Panc1 (cell line): ENCODE results near the gene STAP2. TPM values are rescaled to one million over a fixed set of nuclear protein-coding genes. Genes with fewer than 3 reads are reported as not detected.

ENCODE experiments used
- ATAC-seq: fragments of 200-7000 bp; cut with Tn5 transposase; 2 replicates; pipeline ENCODE4 v1.9.1; 2020; ENCODE audit warnings: mild to moderate bottlenecking, moderate library complexity
- BruUV-seq: library from RNA; stranded (reverse); fragments of 400-500 nt; replicated peaks from 2 replicates; lab custom pipeline; 2021; lab: Mats Ljungman, UMichigan
- CTCF ChIA-PET: fragments of 300-600 bp; sonication (Branson Sonifier 250); formaldehyde crosslinking; loops from one replicate; lab custom pipeline; 2022; ENCODE audit warnings: antibody characterized with exemption; lab: Charles Lee
- POLR2A ChIA-PET: fragments of 300-600 bp; sonication (Branson Sonifier 250); formaldehyde crosslinking; loops from one replicate; lab custom pipeline; 2022; ENCODE audit warnings: antibody characterized with exemption; lab: Charles Lee
- DNase-seq: peaks from one replicate; pipeline ENCODE4 v3.0.0-alpha.2; 2010; ENCODE audit warnings: low read depth, low spot score
- H3K27ac ChIP-seq: 2 replicates; pipeline ENCODE4 v1.5.1; 2011; ENCODE audit warnings: mild to moderate bottlenecking, low read length, inconsistent platforms
- H3K27me3 ChIP-seq: fragments of 200-500 bp; sonication (Bioruptor generic); 2 replicates; pipeline ENCODE4 v1.6.0; 2014; ENCODE audit warnings: low read length, inconsistent platforms; ENCODE audit not compliant: control insufficient read depth, insufficient read depth
- H3K36me3 ChIP-seq: fragments of 200-500 bp; sonication (Bioruptor generic); 2 replicates; pipeline ENCODE4 v1.5.1; 2014; ENCODE audit warnings: inconsistent platforms, mild to moderate bottlenecking, low read length, moderate library complexity; ENCODE audit not compliant: control insufficient read depth, insufficient read depth
- H3K4me1 ChIP-seq: 2 replicates; pipeline ENCODE4 v1.5.1; 2011; ENCODE audit warnings: inconsistent platforms, mild to moderate bottlenecking, low read length, moderate library complexity; ENCODE audit not compliant: control insufficient read depth, insufficient read depth
- H3K4me3 ChIP-seq, 2 experiments: 2 replicates each; pipeline ENCODE4 v1.5.1; 2011 to 2012; ENCODE audit warnings: low read depth in 2 of 2, low read length in 2 of 2, mild to moderate bottlenecking in 2 of 2, inconsistent platforms in 1 of 2, moderate library complexity in 1 of 2
- H3K9me3 ChIP-seq: fragments of 200-500 bp; sonication (Bioruptor generic); 2 replicates; pipeline ENCODE4 v1.5.1; 2014; ENCODE audit warnings: low read depth, mild to moderate bottlenecking, inconsistent platforms, low read length, moderate library complexity; ENCODE audit not compliant: control insufficient read depth, insufficient read depth
- POLR2AphosphoS5 ChIP-seq: IDR thresholded peaks from 2 replicates; pipeline ENCODE4 v1.6.1; 2012; ENCODE audit warnings: mild to moderate bottlenecking, low read depth, low read length, moderate library complexity
- REST ChIP-seq, 2 experiments: IDR thresholded peaks; 2 replicates each; pipeline ENCODE4 v1.6.1; 2011 to 2012; ENCODE audit warnings: low read depth in 2 of 2, control low read depth in 1 of 2, low read length in 1 of 2, mild to moderate bottlenecking in 1 of 2, moderate library complexity in 1 of 2; ENCODE audit not compliant: insufficient read depth in 1 of 2
- SIN3A ChIP-seq: IDR thresholded peaks from 2 replicates; pipeline ENCODE4 v1.6.1; 2012; ENCODE audit warnings: low read depth, mild to moderate bottlenecking, low read length, moderate library complexity, borderline replicate concordance; ENCODE audit not compliant: insufficient read depth
- TCF7L2 ChIP-seq: IDR thresholded peaks from 2 replicates; pipeline ENCODE4 v1.6.1; 2011; ENCODE audit warnings: mild to moderate bottlenecking, low read depth, low read length, inconsistent platforms
- in situ Hi-C: cut with HindIII; loops from 2 replicates; pipeline ENCODE4 v1.10.0; 2016; ENCODE audit warnings: low sequenced_read_pairs, low pct_unique_long_range_greater_than_20kb
- intact Hi-C: fragments of 100-400 bp; cut with micrococcal nuclease; formaldehyde crosslinking; loops from one replicate; pipeline ENCODE4 v1.10.0; 2022; ENCODE audit not compliant: unreplicated experiment
- total RNA-seq: library from RNA; stranded (reverse); gene quantifications from one replicate; pipeline ENCODE4 v1.2.1, GENCODE V29; 2021; ENCODE audit not compliant: unreplicated experiment
- TF ChIP-seq, protein P1 (sequence below): fragments of 450-650 bp; IDR thresholded peaks from 2 replicates; pipeline ENCODE4 v1.5.1; 2017; ENCODE audit warnings: mild to moderate bottlenecking

Gene STAP2
- total RNA-seq, 1 experiment from 2014 or later: 10.0 TPM

DNA sequence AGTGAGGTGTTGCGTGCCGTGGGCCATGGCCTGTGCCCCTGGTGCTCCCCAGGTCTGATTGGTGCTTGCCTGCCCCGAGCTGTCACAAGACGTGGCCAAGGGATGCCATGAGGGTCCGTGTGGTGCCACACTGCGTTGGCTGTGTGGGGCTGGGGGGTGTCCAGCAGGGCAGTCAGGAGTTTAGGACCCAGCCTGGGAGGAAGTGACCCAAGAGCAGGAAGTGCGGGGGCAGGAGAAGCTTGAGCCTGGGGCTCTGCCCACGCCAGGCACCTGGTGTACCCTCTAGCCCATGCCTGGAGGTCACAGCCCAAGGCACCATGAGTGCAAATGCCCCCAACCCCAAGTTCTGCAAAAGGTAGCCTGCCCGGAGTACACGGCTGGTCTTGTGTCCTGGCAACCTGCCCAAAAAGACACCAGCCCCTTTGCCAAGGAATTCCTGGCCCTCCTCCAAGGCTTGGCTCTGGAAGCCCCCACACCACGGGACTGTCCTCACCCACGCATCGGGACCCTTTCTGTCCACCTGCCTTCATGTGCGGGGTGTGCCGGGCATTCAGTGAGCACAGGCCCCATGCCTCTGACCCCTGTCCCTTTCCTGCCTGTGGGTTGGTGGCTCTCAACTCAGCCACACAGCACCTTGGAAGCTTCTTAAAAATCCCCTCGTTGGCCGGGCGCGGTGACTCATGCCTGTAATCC is 29.6 kb upstream of the STAP2 start:
- intact Hi-C loops (loop anchor here (5.0 kb wide), 1 partner anchor 34 kb away; the partner anchor contains the start of genes CHAF1A and SH3GL1), in situ Hi-C loops (no loop called here)
- no peak for DNase-seq
- Histone ChIP-seq H3K4me1 (peaks cover 51% of the 10 kb centered on the region), H3K36me3 (no peaks in the 10 kb centered on the region), H3K4me3 (no peak overlapping the region), H3K9me3 (no peaks in the 10 kb centered on the region), H3K27ac (peak overlapping the region; percentile 44), H3K27me3 (no peaks in the 10 kb centered on the region)
- CTCF ChIA-PET: no interaction called here
- POLR2A ChIA-PET: interaction anchor here (0.7 kb wide), 1 partner anchor 9 kb away, joined by 4 read pairs; no protein-coding TSS in a partner anchor
- no peak for ATAC-seq
- no TSS peak for BruUV-seq
- no peak for TF ChIP-seq POLR2AphosphoS5
- no peak for TF ChIP-seq SIN3A
- TF ChIP-seq, protein P1, sequence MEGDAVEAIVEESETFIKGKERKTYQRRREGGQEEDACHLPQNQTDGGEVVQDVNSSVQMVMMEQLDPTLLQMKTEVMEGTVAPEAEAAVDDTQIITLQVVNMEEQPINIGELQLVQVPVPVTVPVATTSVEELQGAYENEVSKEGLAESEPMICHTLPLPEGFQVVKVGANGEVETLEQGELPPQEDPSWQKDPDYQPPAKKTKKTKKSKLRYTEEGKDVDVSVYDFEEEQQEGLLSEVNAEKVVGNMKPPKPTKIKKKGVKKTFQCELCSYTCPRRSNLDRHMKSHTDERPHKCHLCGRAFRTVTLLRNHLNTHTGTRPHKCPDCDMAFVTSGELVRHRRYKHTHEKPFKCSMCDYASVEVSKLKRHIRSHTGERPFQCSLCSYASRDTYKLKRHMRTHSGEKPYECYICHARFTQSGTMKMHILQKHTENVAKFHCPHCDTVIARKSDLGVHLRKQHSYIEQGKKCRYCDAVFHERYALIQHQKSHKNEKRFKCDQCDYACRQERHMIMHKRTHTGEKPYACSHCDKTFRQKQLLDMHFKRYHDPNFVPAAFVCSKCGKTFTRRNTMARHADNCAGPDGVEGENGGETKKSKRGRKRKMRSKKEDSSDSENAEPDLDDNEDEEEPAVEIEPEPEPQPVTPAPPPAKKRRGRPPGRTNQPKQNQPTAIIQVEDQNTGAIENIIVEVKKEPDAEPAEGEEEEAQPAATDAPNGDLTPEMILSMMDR: no peak

GRCh38 chr19:4367781-4368127 is 29.1 kb upstream of the STAP2 start:
- TF ChIP-seq SIN3A (no peak), POLR2AphosphoS5 (no peak), TCF7L2 (no peak), REST (IDR thresholded peaks at IDR 0.05; ENCODE audit: insufficient read depth in 1 of 2, low read depth in 2 of 2, low read length in 1 of 2) (no peak)
- TF ChIP-seq, protein P1: no peak
- Histone ChIP-seq H3K27ac (peak overlapping the region; percentile 44), H3K4me3 (no peak overlapping the region), H3K4me1 (peaks cover 46% of the 10 kb centered on the region), H3K9me3 (no peaks in the 10 kb centered on the region), H3K36me3 (no peaks in the 10 kb centered on the region), H3K27me3 (no peaks in the 10 kb centered on the region)
- no TSS peak for BruUV-seq
- CTCF ChIA-PET: no interaction called here
- intact Hi-C loops (loop anchor here (5.0 kb wide), 1 partner anchor 35 kb away; the partner anchor contains the start of genes CHAF1A and SH3GL1), in situ Hi-C loops (no loop called here)
- ATAC-seq (no peak), DNase-seq (no peak)
- POLR2A ChIA-PET: no interaction called here
